ENCODE data around the gene LRRC73. TPM values are rescaled to one million over a fixed set of nuclear protein-coding genes. Genes with fewer than 3 reads are reported as not detected.

LRRC73 gene
- total RNA-seq, 2 experiments from 2014 or later, result 0.11 to 0.18 TPM

DNA sequence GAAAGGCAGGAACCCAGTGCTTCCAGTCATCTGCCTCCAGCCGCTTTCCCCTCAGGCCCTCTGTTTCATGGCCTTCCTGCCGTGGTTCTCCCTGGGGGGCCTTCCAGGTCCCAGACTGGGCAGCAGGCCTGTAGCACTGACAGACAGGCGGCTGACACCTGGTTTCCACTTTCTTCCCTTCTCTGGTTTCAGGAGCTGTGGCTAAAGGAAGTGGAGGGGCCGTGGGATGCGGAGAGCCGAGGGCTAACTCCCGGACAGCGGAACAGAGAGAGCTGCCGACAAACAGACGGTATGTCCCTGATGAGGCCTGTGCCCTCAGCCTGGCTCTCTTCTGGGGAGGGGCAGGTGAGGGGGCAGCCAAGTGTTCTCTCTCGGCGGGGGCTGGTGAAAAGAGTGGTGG lies 12.5 kb downstream of the LRRC73 start:
- ChIA-PET POLR2A (interaction anchor here (0.7 to 1.2 kb wide), 2 partner anchors 12 to 62 kb away, joined by 3 read pairs; partner anchors contain the start of gene LRRC73), CTCF (interaction anchor here (1.2 to 10.4 kb wide), 2 partner anchors 9 to 11 kb away, joined by 3 to 78 read pairs; no protein-coding TSS in a partner anchor)
- H3K27ac Mint-ChIP-seq, result no peak overlapping the region
- peaks cover 19% of the 10 kb centered on the region for H3K4me1 Mint-ChIP-seq (ENCODE audit: low read depth)
- H3K36me3 Mint-ChIP-seq (ENCODE audit: low read depth), result peaks cover 14% of the 10 kb centered on the region
- DNase-seq, result no peak
- no peaks in the 10 kb centered on the region for H3K9me3 Mint-ChIP-seq
- intact Hi-C loops (cut with micrococcal nuclease), result no loop called here
- no peak for ATAC-seq
- H3K4me3 Mint-ChIP-seq, result no peak overlapping the region
- no peaks in the 10 kb centered on the region for H3K27me3 Mint-ChIP-seq
- TF ChIP-seq, protein P1, sequence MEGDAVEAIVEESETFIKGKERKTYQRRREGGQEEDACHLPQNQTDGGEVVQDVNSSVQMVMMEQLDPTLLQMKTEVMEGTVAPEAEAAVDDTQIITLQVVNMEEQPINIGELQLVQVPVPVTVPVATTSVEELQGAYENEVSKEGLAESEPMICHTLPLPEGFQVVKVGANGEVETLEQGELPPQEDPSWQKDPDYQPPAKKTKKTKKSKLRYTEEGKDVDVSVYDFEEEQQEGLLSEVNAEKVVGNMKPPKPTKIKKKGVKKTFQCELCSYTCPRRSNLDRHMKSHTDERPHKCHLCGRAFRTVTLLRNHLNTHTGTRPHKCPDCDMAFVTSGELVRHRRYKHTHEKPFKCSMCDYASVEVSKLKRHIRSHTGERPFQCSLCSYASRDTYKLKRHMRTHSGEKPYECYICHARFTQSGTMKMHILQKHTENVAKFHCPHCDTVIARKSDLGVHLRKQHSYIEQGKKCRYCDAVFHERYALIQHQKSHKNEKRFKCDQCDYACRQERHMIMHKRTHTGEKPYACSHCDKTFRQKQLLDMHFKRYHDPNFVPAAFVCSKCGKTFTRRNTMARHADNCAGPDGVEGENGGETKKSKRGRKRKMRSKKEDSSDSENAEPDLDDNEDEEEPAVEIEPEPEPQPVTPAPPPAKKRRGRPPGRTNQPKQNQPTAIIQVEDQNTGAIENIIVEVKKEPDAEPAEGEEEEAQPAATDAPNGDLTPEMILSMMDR (IDR thresholded peaks at IDR 0.05), result no peak

DNA sequence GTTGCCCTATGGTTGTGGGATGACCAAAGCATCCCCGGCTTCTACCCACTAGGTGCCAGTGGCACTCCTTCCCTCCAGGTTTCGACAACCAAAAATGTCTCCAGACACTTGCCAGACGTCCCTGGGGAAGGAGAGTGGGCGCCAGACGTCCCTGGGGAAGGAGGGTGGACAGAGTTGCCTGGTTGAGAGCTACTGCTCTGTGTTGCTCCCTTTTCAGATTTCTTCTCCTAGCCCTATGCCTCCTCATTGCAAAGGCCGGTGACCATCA lies 13.1 kb downstream of the LRRC73 start:
- H3K27ac Mint-ChIP-seq, result no peak overlapping the region
- POLR2A ChIA-PET, result no interaction called here

DNA sequence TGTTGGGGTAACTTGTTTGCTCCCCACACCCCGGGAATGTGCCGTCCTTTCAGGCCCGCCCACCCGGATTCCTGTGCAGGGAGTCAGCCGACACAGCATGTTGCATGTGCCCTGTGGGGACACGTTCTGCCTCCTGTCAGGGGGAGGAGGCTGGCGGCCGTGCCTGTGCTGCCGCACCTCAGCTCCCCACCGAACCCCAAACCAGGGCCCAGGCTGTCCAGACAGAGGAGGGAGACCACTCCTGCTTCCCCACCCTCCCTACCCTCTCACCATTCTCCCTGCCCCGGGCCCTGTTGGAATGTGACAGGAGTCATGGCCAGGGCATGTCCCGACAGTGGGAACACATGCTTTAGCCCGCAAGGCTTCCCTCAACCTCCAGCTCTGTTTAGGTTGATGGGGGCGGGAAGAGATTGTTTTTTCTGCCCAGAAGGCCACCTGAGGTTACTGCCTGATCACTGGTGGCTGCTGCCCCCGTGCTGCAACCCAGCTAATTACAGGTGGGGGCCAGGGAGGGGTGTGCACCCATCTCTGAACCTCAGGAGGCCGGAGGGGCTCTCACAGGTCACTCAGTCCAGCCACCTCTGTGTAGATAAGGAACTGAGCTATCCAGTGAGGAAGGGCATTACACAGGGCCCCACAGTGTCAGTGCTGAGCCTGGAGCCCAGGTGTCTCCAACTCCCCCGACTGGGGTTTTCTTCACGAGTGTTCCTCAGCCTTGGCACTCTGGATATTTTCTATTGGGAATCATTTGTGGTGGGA lies 13.6 kb downstream of the LRRC73 start:
- DNase-seq (peak; percentile 37), ATAC-seq (peak; percentile 70)
- Mint-ChIP-seq H3K27ac (no peak overlapping the region), H3K27me3 (no peaks in the 10 kb centered on the region), H3K4me1 (ENCODE audit: low read depth) (peaks cover 19% of the 10 kb centered on the region), H3K36me3 (ENCODE audit: low read depth) (peaks cover 8% of the 10 kb centered on the region), H3K4me3 (no peak overlapping the region), H3K9me3 (no peaks in the 10 kb centered on the region)
- TF ChIP-seq, protein P1 (IDR thresholded peaks at IDR 0.05), result peak; percentile 32
- ChIA-PET POLR2A (interaction anchor here (0.8 to 2.6 kb wide), 2 partner anchors 20 to 216 kb away, joined by 3 to 8 read pairs; partner anchors contain the start of genes POLR1C and YIPF3), CTCF (interaction anchor here (0.7 to 10.4 kb wide), 4 partner anchors 10 to 267 kb away, joined by 3 to 78 read pairs (median 4); partner anchors contain the start of gene DLK2)
- intact Hi-C loops (cut with micrococcal nuclease), result no loop called here

More for the DNA sequence above, 13.1 kb downstream of the LRRC73 start:
- no peaks in the 10 kb centered on the region for H3K27me3 Mint-ChIP-seq
- peaks cover 12% of the 10 kb centered on the region for H3K36me3 Mint-ChIP-seq (ENCODE audit: low read depth)
- H3K4me1 Mint-ChIP-seq (ENCODE audit: low read depth), result peaks cover 19% of the 10 kb centered on the region
- no peak overlapping the region for H3K4me3 Mint-ChIP-seq
- CTCF ChIA-PET, result interaction anchor here (0.9 to 10.4 kb wide), 4 partner anchors 9 to 267 kb away, joined by 3 to 78 read pairs (median 4); partner anchors contain the start of gene DLK2
- intact Hi-C loops (cut with micrococcal nuclease), result no loop called here
- TF ChIP-seq, protein P1 (IDR thresholded peaks at IDR 0.05), result no peak
- DNase-seq (no peak), ATAC-seq (no peak)
- H3K9me3 Mint-ChIP-seq, result no peaks in the 10 kb centered on the region

DNA sequence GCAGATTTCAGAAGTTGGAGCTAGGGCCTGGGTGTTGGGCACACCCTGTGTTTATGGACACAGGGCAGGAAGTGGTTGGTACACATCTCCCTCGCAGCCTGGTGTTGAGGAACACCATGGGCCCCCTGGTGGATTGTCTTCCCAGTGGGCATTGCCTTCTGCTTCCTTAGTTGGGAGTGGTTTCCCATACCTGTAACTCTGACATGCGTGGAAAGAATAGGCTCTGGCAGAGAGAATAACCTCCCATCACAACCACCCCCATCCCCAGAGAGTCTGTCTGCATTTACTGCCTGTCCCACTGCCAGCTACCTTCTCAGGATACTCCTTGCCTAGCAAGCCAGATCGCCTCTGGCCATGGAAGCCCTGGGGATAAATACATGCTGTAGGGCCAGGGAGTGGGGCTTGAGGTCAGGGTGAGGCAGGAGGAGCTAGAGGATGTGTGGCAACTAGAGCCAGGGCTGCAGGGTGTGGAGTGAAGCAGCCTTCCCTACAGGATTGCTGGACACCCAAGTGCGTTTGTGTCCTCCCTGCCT lies 14.7 kb downstream of the LRRC73 start:
- DNase-seq (no peak), ATAC-seq (no peak)
- TF ChIP-seq, protein P1 (IDR thresholded peaks at IDR 0.05), result no peak
- Mint-ChIP-seq H3K27ac (no peak overlapping the region), H3K27me3 (no peaks in the 10 kb centered on the region), H3K9me3 (no peaks in the 10 kb centered on the region), H3K4me3 (no peak overlapping the region), H3K4me1 (ENCODE audit: low read depth) (peaks cover 19% of the 10 kb centered on the region), H3K36me3 (ENCODE audit: low read depth) (peaks cover 3% of the 10 kb centered on the region)
- ChIA-PET CTCF (interaction anchor here (0.9 to 10.4 kb wide), 5 partner anchors 9 to 113 kb away, joined by 3 to 78 read pairs (median 6); no protein-coding TSS in a partner anchor), POLR2A (interaction anchor here (0.8 to 2.6 kb wide), 2 partner anchors 21 to 214 kb away, joined by 3 to 8 read pairs; partner anchors contain the start of genes POLR1C and YIPF3)
- intact Hi-C loops (cut with micrococcal nuclease), result no loop called here

DNA sequence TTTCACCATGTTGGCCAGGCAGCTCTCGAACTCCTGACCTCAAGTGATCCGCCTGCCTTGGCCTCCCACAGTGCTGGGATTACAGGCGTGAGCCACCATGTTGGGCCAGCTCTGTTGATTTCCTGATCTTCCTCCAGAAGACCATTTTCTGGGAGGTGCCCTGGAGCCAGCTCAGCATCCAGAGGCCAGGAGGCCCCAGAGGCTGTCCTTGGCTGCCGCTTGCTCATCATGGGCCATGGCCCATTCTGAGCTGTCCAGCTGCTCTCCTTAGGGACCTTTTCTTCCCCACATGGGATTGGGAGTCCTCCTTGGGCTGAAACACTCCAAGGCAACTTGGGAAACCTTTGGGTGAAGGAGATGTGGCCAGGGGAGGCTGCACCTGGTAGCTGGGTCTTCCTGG lies 15.4 kb downstream of the LRRC73 start:
- Mint-ChIP-seq H3K27ac (no peak overlapping the region), H3K9me3 (no peaks in the 10 kb centered on the region)
- intact Hi-C loops (cut with micrococcal nuclease), result no loop called here

More for the DNA sequence above, 15.4 kb downstream of the LRRC73 start:
- peaks cover 19% of the 10 kb centered on the region for H3K4me1 Mint-ChIP-seq (ENCODE audit: low read depth)
- peaks cover 2% of the 10 kb centered on the region for H3K36me3 Mint-ChIP-seq (ENCODE audit: low read depth)
- ChIA-PET POLR2A (interaction anchor here (1.3 to 2.6 kb wide), 2 partner anchors 17 to 22 kb away, joined by 3 to 8 read pairs; partner anchors contain the start of genes POLR1C and YIPF3), CTCF (interaction anchor here (1.5 to 10.4 kb wide), 4 partner anchors 8 to 114 kb away, joined by 4 to 78 read pairs (median 6); no protein-coding TSS in a partner anchor)
- no peak overlapping the region for H3K4me3 Mint-ChIP-seq
- no peaks in the 10 kb centered on the region for H3K27me3 Mint-ChIP-seq
- DNase-seq, result no peak
- TF ChIP-seq, protein P1 (IDR thresholded peaks at IDR 0.05), result no peak
- ATAC-seq, result no peak
